HG02885 (cell line): ENCODE measurements around the gene DNAJC30.

Experiments used
- ATAC-seq: cut with Tn5 transposase; IDR thresholded peaks from one replicate; pipeline ENCODE4 v1.9.1; 2021; ENCODE audit warnings: mild to moderate bottlenecking; ENCODE audit not compliant: unreplicated experiment, poor library complexity

The DNAJC30 gene

GRCh38 chr7:73652541-73652949 is 30.7 kb downstream of the DNAJC30 start:
- ATAC-seq: no peak

- ATAC-seq: no peak
These were observed 32.7 kb downstream of the DNAJC30 start for GRCh38 chr7:73650524-73650923.

- ATAC-seq: no peak
These were observed 33.7 kb downstream of the DNAJC30 start for GRCh38 chr7:73649576-73649975.

GRCh38 chr7:73648593-73649332 is 34.5 kb downstream of the DNAJC30 start:
- no peak for ATAC-seq

- ATAC-seq: no peak
These were observed 35.3 kb downstream of the DNAJC30 start for GRCh38 chr7:73647725-73648592.

GRCh38 chr7:73646785-73647724 is 36.2 kb downstream of the DNAJC30 start:
- ATAC-seq: no peak

- ATAC-seq: no peak
These were observed 37.5 kb downstream of the DNAJC30 start for GRCh38 chr7:73645643-73646174.

- no peak for ATAC-seq
These were observed 38.5 kb downstream of the DNAJC30 start for GRCh38 chr7:73644688-73645286.

GRCh38 chr7:73642834-73643233 is 40.4 kb downstream of the DNAJC30 start:
- ATAC-seq: no peak

- no peak for ATAC-seq
These were observed 44.3 kb downstream of the DNAJC30 start for GRCh38 chr7:73638911-73639310.

- ATAC-seq: no peak
These were observed 47.6 kb downstream of the DNAJC30 start for GRCh38 chr7:73635428-73636200.

GRCh38 chr7:73633844-73634243 is 49.4 kb downstream of the DNAJC30 start:
- no peak for ATAC-seq

GRCh38 chr7:73633323-73633722 is 49.9 kb downstream of the DNAJC30 start:
- ATAC-seq: no peak

GRCh38 chr7:73631558-73631957 is 51.7 kb downstream of the DNAJC30 start:
- ATAC-seq: no peak
